HG03139 (cell line): Measurements from ENCODE around the gene SLC2A2.
"Not testable (repeated sequence)": the region's sequence is repeated elsewhere in the genome, so short reads cannot be mapped to it uniquely, and the experiment has no call there.

Source experiments
- ATAC-seq: cut with Tn5 transposase; IDR thresholded peaks from one replicate; pipeline ENCODE4 v1.9.1; 2021; ENCODE audit not compliant: unreplicated experiment

Gene SLC2A2

GRCh38 chr3:170989100-170989648, 37.3 kb downstream of the SLC2A2 start:
- ATAC-seq: no peak

- no peak for ATAC-seq
These were observed 38.1 kb downstream of the SLC2A2 start for GRCh38 chr3:170988378-170988777.

GRCh38 chr3:170985304-170985703, 41.2 kb downstream of the SLC2A2 start:
- ATAC-seq: no peak

- ATAC-seq: peak; percentile 98
These were observed 43.8 kb downstream of the SLC2A2 start for GRCh38 chr3:170982733-170983132.

- ATAC-seq: no peak
These were observed 46.1 kb downstream of the SLC2A2 start for GRCh38 chr3:170980399-170980798.

- ATAC-seq: no peak
These were observed 48.4 kb downstream of the SLC2A2 start for GRCh38 chr3:170977949-170978745.

GRCh38 chr3:170976190-170976519, 50.4 kb downstream of the SLC2A2 start:
- no peak for ATAC-seq

GRCh38 chr3:170975283-170976189, 51.0 kb downstream of the SLC2A2 start:
- no peak for ATAC-seq

GRCh38 chr3:170974872-170975271, 51.6 kb downstream of the SLC2A2 start:
- ATAC-seq: no peak

- not testable (repeated sequence) for ATAC-seq
These were observed 53.6 kb downstream of the SLC2A2 start for GRCh38 chr3:170972917-170973316.

- no peak for ATAC-seq
These were observed 59.4 kb downstream of the SLC2A2 start for GRCh38 chr3:170967126-170967525.

GRCh38 chr3:170966495-170966894, 60.0 kb downstream of the SLC2A2 start:
- no peak for ATAC-seq

GRCh38 chr3:170962411-170962810, 64.1 kb downstream of the SLC2A2 start:
- no peak for ATAC-seq

GRCh38 chr3:170961616-170962400, 64.7 kb downstream of the SLC2A2 start:
- no peak for ATAC-seq

GRCh38 chr3:170959457-170959856, 67.1 kb downstream of the SLC2A2 start:
- ATAC-seq: no peak

- ATAC-seq: no peak
These were observed 69.9 kb downstream of the SLC2A2 start for GRCh38 chr3:170956647-170957046.

GRCh38 chr3:170953736-170954135, 72.8 kb downstream of the SLC2A2 start:
- ATAC-seq: no peak

GRCh38 chr3:170953229-170953628, 73.3 kb downstream of the SLC2A2 start:
- ATAC-seq: no peak

GRCh38 chr3:170949211-170949610, 77.3 kb downstream of the SLC2A2 start:
- no peak for ATAC-seq

- no peak for ATAC-seq
These were observed 79.3 kb downstream of the SLC2A2 start for GRCh38 chr3:170947018-170947769.
